Hepatocyte (in vitro differentiated cells): ENCODE data around the gene ZNHIT1.

ENCODE experiments used
- CTCF ChIP-seq: fragments of 200-600 bp; sonication (generic); IDR thresholded peaks from 2 replicates; pipeline ENCODE4 v1.5.1; 2016; ENCODE audit warnings: antibody characterized with exemption, mild to moderate bottlenecking; ENCODE audit not compliant: poor library complexity
- EZH2 ChIP-seq: fragments of 200-600 bp; sonication (generic); IDR thresholded peaks from 2 replicates; pipeline ENCODE4 v1.6.1; 2016; ENCODE audit warnings: antibody characterized with exemption, mild to moderate bottlenecking, borderline replicate concordance

DNA sequence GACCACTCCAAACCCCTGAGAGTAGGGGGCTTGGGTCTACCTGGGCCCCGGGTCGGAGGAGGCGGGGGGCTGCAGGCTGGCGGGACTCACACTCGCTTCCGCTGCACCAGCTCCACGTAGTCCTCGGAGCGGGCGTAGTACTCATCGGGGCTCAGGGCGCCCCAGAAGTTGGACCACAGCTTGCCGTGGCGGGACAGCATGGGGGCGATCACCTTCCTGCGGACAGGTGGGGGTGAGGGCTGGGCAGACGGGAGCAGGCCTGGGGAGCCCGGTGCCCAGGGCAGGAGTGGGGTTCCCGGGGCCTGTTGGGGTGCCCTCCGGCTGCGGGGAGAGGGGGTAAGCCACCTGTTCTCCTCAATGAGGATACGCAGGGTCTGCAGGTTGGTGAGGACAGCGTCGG, 6.5 kb upstream of the ZNHIT1 start:
- no peak for TF ChIP-seq CTCF
- TF ChIP-seq EZH2 = no peak
